Mesendoderm (in vitro differentiated cells): ENCODE data around the gene MMADHC.

ENCODE experiments used
- DNase-seq: peaks from one replicate; pipeline ENCODE4 v3.0.0; 2013
- H2AK5ac ChIP-seq: 2 replicates; pipeline ENCODE4 v1.6.1; 2013; ENCODE audit warnings: low read length, inconsistent platforms
- H2BK120ac ChIP-seq: 2 replicates; pipeline ENCODE4 v1.6.1; 2013; ENCODE audit warnings: low read depth, mild to moderate bottlenecking, low read length, moderate library complexity, mixed read lengths
- H2BK15ac ChIP-seq: replicated peaks from 2 replicates; pipeline ENCODE4 v1.6.1; 2013; ENCODE audit warnings: low read depth, mild to moderate bottlenecking, moderate library complexity
- H2BK5ac ChIP-seq: 2 replicates; pipeline ENCODE4 v1.6.1; 2013; ENCODE audit warnings: low read length, inconsistent platforms
- H3K18ac ChIP-seq: 2 replicates; pipeline ENCODE4 v1.6.1; 2013; ENCODE audit warnings: mild to moderate bottlenecking, low read length, mixed read lengths
- H3K23ac ChIP-seq: one replicate; pipeline ENCODE4 v1.6.1; 2013; ENCODE audit warnings: low read length
- H3K27ac ChIP-seq: 2 replicates; pipeline ENCODE4 v1.5.1; 2013; ENCODE audit warnings: low read depth, mild to moderate bottlenecking, inconsistent platforms, low read length, moderate library complexity
- H3K27me3 ChIP-seq: 2 replicates; pipeline ENCODE4 v1.6.1; 2013; ENCODE audit warnings: low read length, control low read depth, mild to moderate bottlenecking, inconsistent platforms; ENCODE audit not compliant: insufficient read depth, poor library complexity
- H3K36me3 ChIP-seq: 2 replicates; pipeline ENCODE4 v1.6.1; 2013; ENCODE audit warnings: low read length, inconsistent platforms; ENCODE audit not compliant: control insufficient read depth, insufficient read depth
- H3K4ac ChIP-seq: one replicate; pipeline ENCODE4 v1.6.1; 2013; ENCODE audit warnings: low read depth, mild to moderate bottlenecking, low read length, moderate library complexity
- H3K4me1 ChIP-seq: 2 replicates; pipeline ENCODE4 v1.6.1; 2013; ENCODE audit warnings: low read depth, low read length, inconsistent platforms; ENCODE audit not compliant: control insufficient read depth
- H3K4me2 ChIP-seq: 2 replicates; pipeline ENCODE4 v1.6.1; 2013; ENCODE audit warnings: low read length
- H3K4me3 ChIP-seq: 2 replicates; pipeline ENCODE4 v1.5.1; 2013; ENCODE audit warnings: mild to moderate bottlenecking, low read length
- H3K56ac ChIP-seq: one replicate; pipeline ENCODE4 v1.6.1; 2013; ENCODE audit warnings: low read length
- H3K79me1 ChIP-seq: 2 replicates; pipeline ENCODE4 v1.6.1; 2013; ENCODE audit warnings: low read length, inconsistent platforms
- H3K79me2 ChIP-seq: 2 replicates; pipeline ENCODE4 v1.6.1; 2013; ENCODE audit warnings: mild to moderate bottlenecking, low read length; ENCODE audit not compliant: control insufficient read depth, insufficient read depth
- H3K9ac ChIP-seq: 2 replicates; pipeline ENCODE4 v1.6.1; 2013; ENCODE audit warnings: low read length, inconsistent platforms
- H4K5ac ChIP-seq: one replicate; pipeline ENCODE4 v1.6.1; 2013; ENCODE audit warnings: low read length
- H4K8ac ChIP-seq: one replicate; pipeline ENCODE4 v1.6.1; 2013; ENCODE audit warnings: low read depth, mild to moderate bottlenecking, control low read depth, low read length, moderate library complexity
- WGBS: extraction: QIAGEN DNeasy Blood & Tissue Kit; methylation state at CpG from one replicate; pipeline ENCODE4 v1.1.7; 2013; ENCODE audit warnings: low lambda C conversion rate, missing lambda C conversion rate; ENCODE audit not compliant: insufficient coverage; ENCODE audit errors: extremely low coverage; 5-methylcytosine and 5-hydroxymethylcytosine counted together

Gene MMADHC

DNA sequence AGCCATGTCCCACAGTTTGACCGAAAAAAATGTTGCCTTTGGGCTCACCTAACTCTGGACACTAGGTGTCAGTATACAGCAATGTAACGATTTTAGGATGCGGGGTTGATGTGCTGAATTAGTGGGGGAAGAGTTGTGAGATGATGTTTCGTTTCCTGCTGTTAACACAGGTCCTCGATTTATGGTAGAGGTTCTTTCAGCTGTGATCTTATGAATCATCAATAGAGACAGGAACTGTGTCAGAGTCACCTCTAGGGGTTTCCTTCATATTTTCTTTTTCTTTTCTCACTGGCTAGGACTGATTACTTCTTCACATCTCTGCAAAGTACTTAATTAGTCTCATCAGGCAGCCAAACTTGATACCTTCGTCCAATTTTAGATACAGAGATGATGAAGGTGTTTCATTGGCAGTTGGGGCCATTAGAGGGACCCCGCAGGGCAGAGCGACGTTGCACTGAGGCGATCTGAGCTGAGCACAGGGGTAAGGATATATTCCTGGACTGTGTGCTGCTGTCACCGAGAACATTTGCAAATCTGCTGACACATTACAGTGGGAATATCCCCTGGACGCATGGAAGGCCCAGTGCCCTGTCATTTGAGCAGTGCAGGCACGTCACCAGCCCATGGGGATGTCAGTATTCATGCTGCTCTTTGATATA, 10.2 kb upstream of the MMADHC start:
- Histone ChIP-seq H3K9ac (no peak overlapping the region), H3K18ac (no peak overlapping the region), H2BK120ac (no peak overlapping the region), H4K5ac (no peak overlapping the region), H3K27ac (no peak overlapping the region), H2BK5ac (no peak overlapping the region), H3K36me3 (no peaks in the 10 kb centered on the region), H3K4me1 (no peaks in the 10 kb centered on the region), H3K79me2 (no peaks in the 10 kb centered on the region), H3K56ac (no peak overlapping the region), H3K79me1 (no peaks in the 10 kb centered on the region), H3K23ac (no peak overlapping the region), H2BK15ac (no peak overlapping the region), H3K4ac (no peak overlapping the region), H3K27me3 (no peaks in the 10 kb centered on the region), H2AK5ac (no peak overlapping the region), H3K4me2 (no peak overlapping the region), H3K4me3 (no peak overlapping the region), H4K8ac (no peak overlapping the region)
- DNase-seq, result peak; percentile 87
- no CpG with 5 or more reads among the region's 13 CpGs for WGBS

DNA sequence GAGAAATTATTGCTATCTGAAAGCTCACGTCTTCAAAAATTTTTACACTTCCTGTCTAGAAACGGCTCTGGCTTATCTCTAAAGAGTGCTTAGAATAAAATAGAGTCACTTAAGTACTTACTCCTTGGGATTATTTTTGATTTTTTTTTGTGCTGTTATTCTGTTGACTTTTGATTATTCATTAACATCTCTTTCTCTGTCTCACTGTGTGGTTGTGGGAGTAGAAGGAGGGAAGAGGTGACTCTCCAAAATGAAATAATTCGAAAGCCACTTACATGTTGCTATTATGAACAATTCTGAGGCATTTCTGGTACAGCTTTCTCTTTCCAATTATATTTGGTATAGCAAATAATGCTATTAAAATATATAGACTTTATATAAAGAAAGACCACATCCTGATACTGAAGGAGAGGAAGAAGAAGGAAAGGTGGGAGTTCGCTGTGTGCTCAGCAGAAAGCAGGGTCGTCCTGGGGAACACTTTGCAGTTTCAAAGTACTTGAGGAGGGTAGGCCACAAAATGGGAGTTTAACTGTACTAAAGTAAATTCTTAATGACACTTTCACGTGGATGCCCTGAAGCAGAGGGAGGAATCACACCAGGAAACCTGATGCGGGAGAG, 9.6 kb upstream of the MMADHC start:
- H3K36me3 ChIP-seq, result no peaks in the 10 kb centered on the region
- no peak overlapping the region for H4K5ac ChIP-seq
- no peak overlapping the region for H3K9ac ChIP-seq
- H2AK5ac ChIP-seq, result no peak overlapping the region
- DNase-seq, result no peak
- H3K18ac ChIP-seq, result no peak overlapping the region
- WGBS, result no CpG with 5 or more reads among the region's 7 CpGs
- H2BK120ac ChIP-seq, result no peak overlapping the region
- no peak overlapping the region for H3K4me2 ChIP-seq
- no peak overlapping the region for H3K27ac ChIP-seq
- no peak overlapping the region for H3K4me3 ChIP-seq
- H3K79me1 ChIP-seq, result no peaks in the 10 kb centered on the region
- H3K27me3 ChIP-seq, result no peaks in the 10 kb centered on the region
- no peaks in the 10 kb centered on the region for H3K4me1 ChIP-seq
- no peak overlapping the region for H2BK5ac ChIP-seq
- no peak overlapping the region for H2BK15ac ChIP-seq
- H3K79me2 ChIP-seq, result no peaks in the 10 kb centered on the region
- H4K8ac ChIP-seq, result no peak overlapping the region
- H3K56ac ChIP-seq, result peak overlapping the region; percentile 43
- H3K4ac ChIP-seq, result no peak overlapping the region
- no peak overlapping the region for H3K23ac ChIP-seq

DNA sequence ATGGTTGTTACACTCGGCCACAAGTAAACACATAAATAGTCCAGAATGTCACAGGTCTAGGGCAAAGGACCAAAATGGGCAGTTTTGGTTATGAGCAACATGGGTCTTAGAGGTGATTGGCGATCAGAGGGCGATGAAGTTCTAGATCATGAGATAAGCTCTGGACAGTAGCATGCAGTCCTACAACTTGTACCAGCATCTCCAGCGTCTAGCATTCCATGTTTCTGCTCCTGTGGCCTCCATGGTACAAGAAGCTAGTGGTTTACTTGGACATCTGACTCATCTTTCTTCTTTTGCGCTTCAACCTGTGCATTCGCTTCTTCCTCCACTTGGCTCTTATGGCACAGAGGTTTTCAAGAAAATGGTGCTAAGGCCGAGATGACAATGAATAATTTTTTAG, 8.9 kb upstream of the MMADHC start:
- no peak overlapping the region for H3K4ac ChIP-seq
- no peak overlapping the region for H4K8ac ChIP-seq
- H3K4me2 ChIP-seq, result no peak overlapping the region
- H3K79me2 ChIP-seq, result no peaks in the 10 kb centered on the region
- no peak overlapping the region for H3K23ac ChIP-seq
- WGBS, result no CpG with 5 or more reads among the region's 7 CpGs
- H3K9ac ChIP-seq, result no peak overlapping the region
- no peak overlapping the region for H3K56ac ChIP-seq
- H3K4me1 ChIP-seq, result no peaks in the 10 kb centered on the region
- DNase-seq, result no peak
- no peak overlapping the region for H2BK120ac ChIP-seq
- H3K27me3 ChIP-seq, result no peaks in the 10 kb centered on the region
- H3K27ac ChIP-seq, result no peak overlapping the region
- H2BK15ac ChIP-seq, result no peak overlapping the region
- H3K79me1 ChIP-seq, result no peaks in the 10 kb centered on the region
- no peak overlapping the region for H2AK5ac ChIP-seq
- H3K18ac ChIP-seq, result no peak overlapping the region
- H2BK5ac ChIP-seq, result no peak overlapping the region
- no peak overlapping the region for H4K5ac ChIP-seq
- no peaks in the 10 kb centered on the region for H3K36me3 ChIP-seq
- no peak overlapping the region for H3K4me3 ChIP-seq

DNA sequence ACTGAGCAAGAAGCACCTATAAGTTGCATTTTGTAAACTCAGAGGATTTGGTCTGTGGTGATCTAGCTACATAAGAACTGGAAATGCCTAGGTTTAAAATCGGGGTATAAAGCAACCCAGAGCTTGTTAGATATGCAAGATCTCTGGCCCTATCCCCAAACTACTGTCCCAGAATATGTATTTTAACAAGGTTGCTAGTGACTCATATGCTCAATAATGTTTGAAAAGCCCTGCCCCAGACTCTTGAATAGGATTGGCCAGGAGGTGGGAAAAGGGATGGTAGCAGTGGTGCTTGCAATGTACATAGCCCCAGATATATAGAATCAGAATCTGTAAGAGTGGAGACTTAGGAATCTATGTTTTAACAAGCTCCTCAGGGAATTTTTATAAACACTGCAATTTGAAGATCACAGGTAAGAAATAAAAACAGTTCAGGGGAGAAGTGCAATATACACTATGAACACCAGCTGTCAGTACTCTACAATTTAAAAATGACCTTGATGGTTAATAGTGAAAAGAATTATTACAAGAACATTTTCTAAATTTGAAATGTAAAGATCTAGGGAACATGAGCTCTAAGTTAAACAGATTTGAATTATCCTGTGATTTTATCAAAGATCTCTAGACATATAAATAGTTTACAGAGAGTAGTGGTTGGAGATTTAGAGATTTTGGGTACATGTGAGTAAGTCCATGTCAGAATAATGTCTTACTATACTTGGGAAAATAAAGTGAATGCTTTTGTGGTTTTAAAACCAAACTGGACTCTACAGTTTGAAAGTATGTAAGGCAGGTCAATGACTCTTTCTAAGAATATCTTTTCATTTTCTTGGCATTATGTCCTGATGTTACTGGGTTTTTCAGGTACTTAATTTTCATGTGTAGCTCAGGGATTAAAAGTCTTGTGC, 7.7 kb upstream of the MMADHC start:
- no peak overlapping the region for H2BK120ac ChIP-seq
- H3K56ac ChIP-seq, result no peak overlapping the region
- H4K5ac ChIP-seq, result no peak overlapping the region
- DNase-seq, result peak; percentile 51
- H2BK5ac ChIP-seq, result no peak overlapping the region
- H3K18ac ChIP-seq, result no peak overlapping the region
- no peaks in the 10 kb centered on the region for H3K79me2 ChIP-seq
- H3K79me1 ChIP-seq, result no peaks in the 10 kb centered on the region
- no peak overlapping the region for H3K9ac ChIP-seq
- H3K36me3 ChIP-seq, result no peaks in the 10 kb centered on the region
- peak overlapping the region; percentile 36 for H2BK15ac ChIP-seq
- WGBS, result no CpG with 5 or more reads among the region's 1 CpG
- no peaks in the 10 kb centered on the region for H3K4me1 ChIP-seq
- no peak overlapping the region for H3K4me2 ChIP-seq
- no peak overlapping the region for H3K4ac ChIP-seq
- no peak overlapping the region for H3K23ac ChIP-seq
- H3K27me3 ChIP-seq, result no peaks in the 10 kb centered on the region
- H3K4me3 ChIP-seq, result no peak overlapping the region
- H3K27ac ChIP-seq, result no peak overlapping the region
- H4K8ac ChIP-seq, result no peak overlapping the region
- no peak overlapping the region for H2AK5ac ChIP-seq

DNA sequence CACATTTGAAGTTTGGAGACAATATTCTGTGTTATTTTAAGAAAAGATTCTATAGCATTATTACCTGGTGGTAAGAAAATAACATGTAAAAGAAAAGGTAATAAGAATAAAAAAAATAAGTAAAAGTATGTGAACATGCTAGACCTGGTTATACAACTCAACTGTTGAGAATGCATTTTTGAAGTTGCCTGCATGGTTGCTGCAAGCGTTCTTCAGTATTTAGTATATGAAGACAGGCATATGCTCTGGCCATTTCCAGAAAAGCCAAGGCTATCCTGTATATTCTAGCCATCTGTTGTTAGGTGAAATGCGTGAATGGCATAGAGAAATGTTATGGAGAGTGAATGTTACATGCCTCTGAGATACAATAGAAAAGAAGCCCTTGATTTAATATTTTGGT, 6.8 kb upstream of the MMADHC start:
- Histone ChIP-seq H3K79me2 (no peaks in the 10 kb centered on the region), H3K36me3 (no peaks in the 10 kb centered on the region), H3K9ac (no peak overlapping the region), H3K27me3 (no peaks in the 10 kb centered on the region), H3K79me1 (no peaks in the 10 kb centered on the region), H3K18ac (no peak overlapping the region), H3K4me3 (no peak overlapping the region), H3K4ac (no peak overlapping the region), H2BK120ac (no peak overlapping the region), H2BK15ac (no peak overlapping the region), H2BK5ac (no peak overlapping the region), H3K23ac (no peak overlapping the region), H2AK5ac (no peak overlapping the region), H3K4me1 (no peaks in the 10 kb centered on the region), H3K27ac (no peak overlapping the region), H3K56ac (no peak overlapping the region), H4K8ac (no peak overlapping the region), H4K5ac (no peak overlapping the region), H3K4me2 (no peak overlapping the region)
- DNase-seq, result no peak
- no CpG with 5 or more reads among the region's 2 CpGs for WGBS
